SK-N-SH (cell line): ENCODE data around the gene FAM174B.

ENCODE experiments used
- EP300 ChIP-seq, 2 experiments: IDR thresholded peaks; 2 replicates each; pipeline versions ENCODE4 v1.4.0 to v1.6.1; 2012; ENCODE audit warnings: borderline replicate concordance in 1 of 2, low read depth in 1 of 2, low read length in 1 of 2
- MXI1 ChIP-seq: IDR thresholded peaks from 2 replicates; pipeline ENCODE4 v1.6.1; 2012; ENCODE audit warnings: mild to moderate bottlenecking, low read depth, low read length, improper control_type of control experiment
- POLR2AphosphoS5 ChIP-seq: IDR thresholded peaks from 2 replicates; pipeline ENCODE4 v1.6.1; 2012; ENCODE audit warnings: low read depth, low read length
- TF ChIP-seq, protein P1 (sequence below): fragments of 150-350 bp; IDR thresholded peaks from 2 replicates; pipeline ENCODE4 v1.6.1; 2017; ENCODE audit warnings: antibody characterized with exemption, low read length, low read depth, borderline replicate concordance
- TF ChIP-seq, protein P2 (sequence below): fragments of 200-600 bp; sonication (generic); IDR thresholded peaks from 2 replicates; pipeline ENCODE4 v1.6.1; 2017; ENCODE audit warnings: antibody characterized with exemption, mild to moderate bottlenecking, moderate library complexity

DNA sequence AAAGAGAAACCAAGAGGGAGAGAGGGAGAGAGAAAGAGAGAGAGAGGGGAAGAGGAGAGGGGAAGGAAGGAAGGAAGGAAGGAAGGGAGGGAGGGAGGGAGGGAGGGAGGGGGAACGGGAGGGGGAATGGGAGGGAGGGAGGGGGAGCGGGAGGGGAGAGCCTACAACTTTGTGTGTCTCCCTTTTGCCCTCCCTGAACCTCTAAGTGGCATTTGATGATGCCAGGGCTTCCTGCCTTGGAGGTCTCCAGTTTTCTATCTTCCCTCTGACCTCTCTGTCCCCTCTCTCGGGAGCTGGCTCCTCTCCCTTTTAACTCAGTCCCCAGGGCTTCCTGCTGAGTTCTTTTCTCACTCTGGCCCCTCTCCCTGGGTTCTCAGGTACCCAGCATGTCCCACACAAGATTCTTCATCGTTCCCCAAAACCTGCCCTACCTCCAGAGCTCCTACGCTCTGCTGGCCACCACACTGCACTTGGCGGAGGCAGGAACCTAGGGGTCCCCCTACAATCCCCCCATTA, 12.5 kb upstream of the FAM174B start:
- TF ChIP-seq, protein P1, sequence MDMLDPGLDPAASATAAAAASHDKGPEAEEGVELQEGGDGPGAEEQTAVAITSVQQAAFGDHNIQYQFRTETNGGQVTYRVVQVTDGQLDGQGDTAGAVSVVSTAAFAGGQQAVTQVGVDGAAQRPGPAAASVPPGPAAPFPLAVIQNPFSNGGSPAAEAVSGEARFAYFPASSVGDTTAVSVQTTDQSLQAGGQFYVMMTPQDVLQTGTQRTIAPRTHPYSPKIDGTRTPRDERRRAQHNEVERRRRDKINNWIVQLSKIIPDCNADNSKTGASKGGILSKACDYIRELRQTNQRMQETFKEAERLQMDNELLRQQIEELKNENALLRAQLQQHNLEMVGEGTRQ: no peak
- no peak for TF ChIP-seq MXI1
- TF ChIP-seq, protein P2, sequence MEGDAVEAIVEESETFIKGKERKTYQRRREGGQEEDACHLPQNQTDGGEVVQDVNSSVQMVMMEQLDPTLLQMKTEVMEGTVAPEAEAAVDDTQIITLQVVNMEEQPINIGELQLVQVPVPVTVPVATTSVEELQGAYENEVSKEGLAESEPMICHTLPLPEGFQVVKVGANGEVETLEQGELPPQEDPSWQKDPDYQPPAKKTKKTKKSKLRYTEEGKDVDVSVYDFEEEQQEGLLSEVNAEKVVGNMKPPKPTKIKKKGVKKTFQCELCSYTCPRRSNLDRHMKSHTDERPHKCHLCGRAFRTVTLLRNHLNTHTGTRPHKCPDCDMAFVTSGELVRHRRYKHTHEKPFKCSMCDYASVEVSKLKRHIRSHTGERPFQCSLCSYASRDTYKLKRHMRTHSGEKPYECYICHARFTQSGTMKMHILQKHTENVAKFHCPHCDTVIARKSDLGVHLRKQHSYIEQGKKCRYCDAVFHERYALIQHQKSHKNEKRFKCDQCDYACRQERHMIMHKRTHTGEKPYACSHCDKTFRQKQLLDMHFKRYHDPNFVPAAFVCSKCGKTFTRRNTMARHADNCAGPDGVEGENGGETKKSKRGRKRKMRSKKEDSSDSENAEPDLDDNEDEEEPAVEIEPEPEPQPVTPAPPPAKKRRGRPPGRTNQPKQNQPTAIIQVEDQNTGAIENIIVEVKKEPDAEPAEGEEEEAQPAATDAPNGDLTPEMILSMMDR: no peak
- no peak for TF ChIP-seq EP300 (IDR thresholded peaks at IDR 0.05; ENCODE audit: borderline replicate concordance in 1 of 2, low read depth in 1 of 2, low read length in 1 of 2)
- no peak for TF ChIP-seq POLR2AphosphoS5
